ENCODE results near the gene ACIN1. TPM values are rescaled to one million over a fixed set of nuclear protein-coding genes. Genes with fewer than 3 reads are reported as not detected.

ACIN1 gene
- total RNA-seq, 1 experiment from 2014 or later = 179 TPM

DNA sequence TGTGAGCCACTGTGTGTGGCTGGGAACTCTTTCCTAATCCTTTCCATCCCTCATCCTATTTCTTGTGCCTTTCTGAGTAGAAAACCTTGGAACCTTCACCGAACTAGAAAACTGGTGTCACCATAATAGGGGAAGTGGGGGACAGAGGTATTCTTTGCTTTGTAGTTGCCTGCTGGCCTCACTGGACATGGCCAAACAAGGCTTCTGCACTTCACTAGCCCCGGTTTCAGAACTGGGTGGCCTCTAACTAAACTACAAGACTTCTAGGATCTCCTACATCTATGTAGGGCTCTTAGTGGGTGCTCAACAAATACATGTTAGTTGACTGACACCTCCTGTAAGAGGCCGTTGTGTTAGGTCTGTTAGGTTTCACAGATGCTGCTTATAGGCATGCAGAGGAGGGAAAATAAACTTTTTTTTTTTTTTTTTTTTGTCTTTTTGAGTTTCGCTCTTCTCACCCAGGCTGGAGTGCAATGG is 10.4 kb upstream of the ACIN1 start:
- ATAC-seq (no peak), DNase-seq (ENCODE audit: low read depth, low spot score) (no peak)
- Histone ChIP-seq H3K9me3 (ENCODE audit: control insufficient read depth in 1 of 2, insufficient read depth in 1 of 2, low read depth in 1 of 2, low read length in 2 of 2) (no peaks in the 10 kb centered on the region), H3K36me3 (ENCODE audit: control insufficient read depth in 1 of 2, insufficient read depth in 2 of 2, low read length in 2 of 2) (no peaks in the 10 kb centered on the region), H3K4me2 (ENCODE audit: low read length) (no peak overlapping the region), H2AFZ (ENCODE audit: low read depth, low read length, poor library complexity, severe bottlenecking) (no peak overlapping the region), H3K79me2 (ENCODE audit: insufficient read depth, low read length) (no peaks in the 10 kb centered on the region), H3K4me3 (replicated peaks in 1 of 2; ENCODE audit: low read depth in 1 of 2, low read length in 2 of 2) (no peak overlapping the region), H3K4me1 (ENCODE audit: control insufficient read depth in 1 of 2, insufficient read depth in 2 of 2, low read length in 2 of 2) (no peaks in the 10 kb centered on the region), H3K9me2 (ENCODE audit: insufficient read depth) (no peaks in the 10 kb centered on the region), H3K9ac (ENCODE audit: low read length) (no peak overlapping the region), H3K27ac (ENCODE audit: low read depth, low read length) (no peak overlapping the region), H3K27me3 (ENCODE audit: insufficient read depth, low read length) (peaks cover 4% of the 10 kb centered on the region; the same call in 1 of the 2 replicates), H4K20me1 (ENCODE audit: insufficient read depth) (no peaks in the 10 kb centered on the region)
- CTCF ChIA-PET = no interaction called here
- RAD21 ChIA-PET (ENCODE audit: low non-redundant PET in 1 of 2, low total read pairs in 2 of 2, uncharacterized antibody in 2 of 2, unreplicated experiment in 2 of 2) = no interaction called here
- POLR2A ChIA-PET = interaction anchor here (1.4 kb wide), 1 partner anchor 11 kb away, joined by 5 read pairs; the partner anchor contains the start of genes ACIN1 and C14orf119
- TF ChIP-seq, protein P1, sequence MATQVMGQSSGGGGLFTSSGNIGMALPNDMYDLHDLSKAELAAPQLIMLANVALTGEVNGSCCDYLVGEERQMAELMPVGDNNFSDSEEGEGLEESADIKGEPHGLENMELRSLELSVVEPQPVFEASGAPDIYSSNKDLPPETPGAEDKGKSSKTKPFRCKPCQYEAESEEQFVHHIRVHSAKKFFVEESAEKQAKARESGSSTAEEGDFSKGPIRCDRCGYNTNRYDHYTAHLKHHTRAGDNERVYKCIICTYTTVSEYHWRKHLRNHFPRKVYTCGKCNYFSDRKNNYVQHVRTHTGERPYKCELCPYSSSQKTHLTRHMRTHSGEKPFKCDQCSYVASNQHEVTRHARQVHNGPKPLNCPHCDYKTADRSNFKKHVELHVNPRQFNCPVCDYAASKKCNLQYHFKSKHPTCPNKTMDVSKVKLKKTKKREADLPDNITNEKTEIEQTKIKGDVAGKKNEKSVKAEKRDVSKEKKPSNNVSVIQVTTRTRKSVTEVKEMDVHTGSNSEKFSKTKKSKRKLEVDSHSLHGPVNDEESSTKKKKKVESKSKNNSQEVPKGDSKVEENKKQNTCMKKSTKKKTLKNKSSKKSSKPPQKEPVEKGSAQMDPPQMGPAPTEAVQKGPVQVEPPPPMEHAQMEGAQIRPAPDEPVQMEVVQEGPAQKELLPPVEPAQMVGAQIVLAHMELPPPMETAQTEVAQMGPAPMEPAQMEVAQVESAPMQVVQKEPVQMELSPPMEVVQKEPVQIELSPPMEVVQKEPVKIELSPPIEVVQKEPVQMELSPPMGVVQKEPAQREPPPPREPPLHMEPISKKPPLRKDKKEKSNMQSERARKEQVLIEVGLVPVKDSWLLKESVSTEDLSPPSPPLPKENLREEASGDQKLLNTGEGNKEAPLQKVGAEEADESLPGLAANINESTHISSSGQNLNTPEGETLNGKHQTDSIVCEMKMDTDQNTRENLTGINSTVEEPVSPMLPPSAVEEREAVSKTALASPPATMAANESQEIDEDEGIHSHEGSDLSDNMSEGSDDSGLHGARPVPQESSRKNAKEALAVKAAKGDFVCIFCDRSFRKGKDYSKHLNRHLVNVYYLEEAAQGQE (IDR thresholded peaks at IDR 0.05; ENCODE audit: low read depth) = no peak
- no peak for TF ChIP-seq ZFX (IDR thresholded peaks at IDR 0.05)
- no peak for TF ChIP-seq ATF3 (IDR thresholded peaks at IDR 0.05)
- no peak for TF ChIP-seq SRF (IDR thresholded peaks at IDR 0.05; ENCODE audit: low read depth)
- TF ChIP-seq SIN3A (IDR thresholded peaks at IDR 0.05; ENCODE audit: low read depth) = no peak
- TF ChIP-seq POLR2AphosphoS5 (IDR thresholded peaks at IDR 0.05; ENCODE audit: low read depth, low read length) = no peak
- no peak for TF ChIP-seq EZH2phosphoT487 (IDR thresholded peaks at IDR 0.05; ENCODE audit: borderline replicate concordance)
- TF ChIP-seq TCF7L2 (IDR thresholded peaks at IDR 0.05; ENCODE audit: borderline replicate concordance, extremely low read depth, insufficient read depth, insufficient read length) = no peak
- TF ChIP-seq ELF1 (IDR thresholded peaks at IDR 0.05; ENCODE audit: borderline replicate concordance, low read depth) = no peak
- TF ChIP-seq MAX (IDR thresholded peaks at IDR 0.05) = no peak
- intact Hi-C loops (cut with micrococcal nuclease) = no loop called here
- BruUV-seq (replicated peaks) = no TSS peak

Data from HCT116 (cell line).